Small intestine (tissue), 7 donors: ENCODE data around the gene LIN37. TPM values are rescaled to one million over a fixed set of nuclear protein-coding genes. Genes with fewer than 3 reads are reported as not detected.

Source experiments
- DNase-seq, 2 donors: peaks; one replicate each; pipeline versions ENCODE4 v3.0.0 to v3.0.0-alpha.2; 2013
- FAIRE-seq: peaks from 2 replicates; lab custom pipeline; 2012; peaks lifted over from hg19 to GRCh38; lab: Jason Lieb, UNC
- H3K27ac ChIP-seq, 3 donors: one replicate each; pipeline ENCODE4 v1.5.1; 2013; ENCODE audit warnings: low read length in 2 of 3, mild to moderate bottlenecking in 2 of 3, control low read depth in 1 of 3, inconsistent platforms in 1 of 3, low read depth in 1 of 3, moderate library complexity in 1 of 3
- H3K27me3 ChIP-seq, 3 donors: one replicate each; pipeline ENCODE4 v1.6.1; 2013; ENCODE audit warnings: low read length in 3 of 3, inconsistent platforms in 1 of 3; ENCODE audit not compliant: control insufficient read depth in 3 of 3, insufficient read depth in 3 of 3
- H3K36me3 ChIP-seq, 3 donors: one replicate each; pipeline ENCODE4 v1.6.1; 2013; ENCODE audit warnings: low read length in 3 of 3, inconsistent platforms in 1 of 3, low read depth in 1 of 3, mild to moderate bottlenecking in 1 of 3, moderate library complexity in 1 of 3; ENCODE audit not compliant: control insufficient read depth in 3 of 3, insufficient read depth in 2 of 3
- H3K4me1 ChIP-seq, 3 donors: one replicate each; pipeline ENCODE4 v1.6.1; 2013; ENCODE audit warnings: low read length in 2 of 3, inconsistent platforms in 1 of 3, low read depth in 1 of 3, mild to moderate bottlenecking in 1 of 3, moderate library complexity in 1 of 3; ENCODE audit not compliant: control insufficient read depth in 3 of 3, insufficient read depth in 2 of 3
- H3K4me3 ChIP-seq, 3 donors: one replicate each; pipeline ENCODE4 v1.5.1; 2013; ENCODE audit warnings: low read length in 3 of 3, control low read depth in 1 of 3, inconsistent platforms in 1 of 3, low read depth in 1 of 3, mild to moderate bottlenecking in 1 of 3, moderate library complexity in 1 of 3
- H3K9me3 ChIP-seq, 2 donors: one replicate each; pipeline ENCODE4 v1.6.1; 2013; ENCODE audit warnings: low read depth in 1 of 2, low read length in 1 of 2; ENCODE audit not compliant: control insufficient read depth in 2 of 2, insufficient read depth in 1 of 2
- WGBS, 3 donors: extraction: QIAGEN DNeasy Blood & Tissue Kit; methylation state at CpG; one replicate each; pipeline ENCODE4 v1.1.7; 2013; 5-methylcytosine and 5-hydroxymethylcytosine counted together
- polyA plus RNA-seq, 4 donors: library from polyadenylated mRNA; stranded (reverse) in 3 of 4; unstranded in 1 of 4; fragments of 200-250 nt in 3 of 4; fragments of 120-200 nt in 1 of 4; gene quantifications; one replicate each; pipeline versions ENCODE4 v1.2.1 to v1.2.3, GENCODE V29; 2013
- donor health status: healthy with polysubstance abuse.
- donor health status: control.
- donor health status: control.
- donor health status: Bipolar disorder and iron deficiency.
- donor health status: healthy.

Gene LIN37
- polyA plus RNA-seq, 4 donors: 9.6 to 58.6 (median 26.7) TPM

- DNase-seq: no peak
- Histone ChIP-seq H3K27me3 (peaks cover 0 to 23% (median 8%) of the 10 kb centered on the region in 3 donors), H3K4me1 (no peaks in the 10 kb centered on the region), H3K4me3 (no peak overlapping the region), H3K36me3 (no peaks in the 10 kb centered on the region), H3K27ac (no peak overlapping the region), H3K9me3 (peaks cover 0 to 5% of the 10 kb centered on the region in 2 donors)
- WGBS, 3 donors: 20 to 24% (median 21%) methylated on average over 39 of the region's 39 CpGs
- FAIRE-seq: no peak
Observed at GRCh38 chr19:35796645-35797542, 48.5 kb downstream of the LIN37 start.

GRCh38 chr19:35797663-35798062, 49.3 kb downstream of the LIN37 start:
- Histone ChIP-seq H3K27me3 (peaks cover 0 to 23% (median 8%) of the 10 kb centered on the region in 3 donors), H3K9me3 (peaks cover 0 to 7% of the 10 kb centered on the region in 2 donors), H3K4me1 (no peaks in the 10 kb centered on the region), H3K27ac (no peak overlapping the region), H3K4me3 (no peak overlapping the region), H3K36me3 (no peaks in the 10 kb centered on the region)
- DNase-seq (peak in 1 of 2 donors; percentile 44), FAIRE-seq (no peak)
- 4 to 15% (median 8%) methylated on average over 13 to 15 of the region's 15 CpGs for WGBS, 3 donors

- Histone ChIP-seq H3K27me3 (peaks cover 0 to 15% (median 1%) of the 10 kb centered on the region in 3 donors), H3K36me3 (no peaks in the 10 kb centered on the region), H3K27ac (no peak overlapping the region), H3K9me3 (peaks cover 0 to 7% of the 10 kb centered on the region in 2 donors), H3K4me1 (no peaks in the 10 kb centered on the region), H3K4me3 (no peak overlapping the region)
- WGBS, 3 donors: 58 to 68% (median 63%) methylated on average over 3 of the region's 3 CpGs
- FAIRE-seq (no peak), DNase-seq (no peak)
Observed at GRCh38 chr19:35801828-35802227, 53.5 kb downstream of the LIN37 start.

Other genes starting within 250 kb of the LIN37 start
- 10 to 100 TPM in 1 of 4 donors, 1 to 10 TPM in 2, not detected in 1; 4.7 to 36.9 (median 7.6) TPM for gene DMKN, start 234.9 kb upstream of the LIN37 start, polyA plus RNA-seq
- gene SBSN, start 220.3 kb upstream of the LIN37 start, polyA plus RNA-seq: 1 to 10 TPM in 1 of 4 donors, under 1 TPM in 2, not detected in 1; 0.07 to 1.8 (median 0.54) TPM
- gene GAPDHS, start 215.1 kb upstream of the LIN37 start, polyA plus RNA-seq: not detected
- gene TMEM147, start 202.9 kb upstream of the LIN37 start, polyA plus RNA-seq: 100 to 1,000 TPM in 1 of 4 donors, 10 to 100 TPM in 3; 40.3 to 149 (median 77.5) TPM
- gene ATP4A, start 184.9 kb upstream of the LIN37 start, polyA plus RNA-seq: under 1 TPM in 1 of 4 donors, not detected in 3; 0.36 TPM
- not detected for gene PMIS2, start 162.4 kb upstream of the LIN37 start, polyA plus RNA-seq
- gene HAUS5, start 135.8 kb upstream of the LIN37 start, polyA plus RNA-seq: 10 to 100 TPM in 1 of 4 donors, 1 to 10 TPM in 2, under 1 TPM in 1; 0.67 to 12.6 (median 5.5) TPM
- 10 to 100 TPM; 59.7 to 71.5 (median 64.9) TPM for gene RBM42, start 119.5 kb upstream of the LIN37 start, polyA plus RNA-seq
- 1 to 10 TPM; 2.1 to 7.3 (median 4.2) TPM for gene ETV2, start 106.8 kb upstream of the LIN37 start, polyA plus RNA-seq
- 1,000 to 10,000 TPM in 3 of 4 donors, 100 to 1,000 TPM in 1; 326 to 2,391 (median 1,554) TPM for gene COX6B1, start 100.3 kb upstream of the LIN37 start, polyA plus RNA-seq
- under 1 TPM in 1 of 4 donors, not detected in 3; 0.07 TPM for gene UPK1A, start 82.1 kb upstream of the LIN37 start, polyA plus RNA-seq
- under 1 TPM in 2 of 4 donors, not detected in 2; 0.22 to 0.35 TPM for gene ZBTB32, start 44.0 kb upstream of the LIN37 start, polyA plus RNA-seq
- 10 to 100 TPM; 21.6 to 47.9 (median 26.3) TPM for gene KMT2B, start 30.6 kb upstream of the LIN37 start, polyA plus RNA-seq
- gene IGFLR1, start 6.1 kb upstream of the LIN37 start, polyA plus RNA-seq: 10 to 100 TPM in 3 of 4 donors, 1 to 10 TPM in 1; 4.3 to 17.8 (median 12.1) TPM
- gene U2AF1L4, start 3.2 kb upstream of the LIN37 start, polyA plus RNA-seq: 10 to 100 TPM; 14.6 to 99.7 (median 34.7) TPM
- 10 to 100 TPM; 59.7 to 95.9 (median 70.1) TPM for gene PSENEN, start 2.9 kb upstream of the LIN37 start, polyA plus RNA-seq
- 10 to 100 TPM in 2 of 4 donors, 1 to 10 TPM in 2; 2.0 to 41.7 (median 11.5) TPM for gene HSPB6, start 8.5 kb downstream of the LIN37 start, polyA plus RNA-seq
- 10 to 100 TPM in 2 of 4 donors, 1 to 10 TPM in 2; 1.8 to 15.0 (median 6.2) TPM for gene PROSER3, start 9.6 kb downstream of the LIN37 start, polyA plus RNA-seq
- gene ARHGAP33, start 27.0 kb downstream of the LIN37 start, polyA plus RNA-seq: 10 to 100 TPM in 1 of 4 donors, 1 to 10 TPM in 3; 1.1 to 16.2 (median 5.0) TPM
- under 1 TPM in 2 of 4 donors, not detected in 2; 0.24 to 0.54 TPM for gene PRODH2, start 64.3 kb downstream of the LIN37 start, polyA plus RNA-seq
- gene NPHS1, start 103.9 kb downstream of the LIN37 start, polyA plus RNA-seq: under 1 TPM in 2 of 4 donors, not detected in 2; 0.06 to 0.52 TPM
- under 1 TPM in 2 of 4 donors, not detected in 2; 0.10 to 0.62 TPM for gene KIRREL2, start 108.3 kb downstream of the LIN37 start, polyA plus RNA-seq
- gene APLP1, start 120.0 kb downstream of the LIN37 start, polyA plus RNA-seq: 10 to 100 TPM in 1 of 4 donors, 1 to 10 TPM in 2, not detected in 1; 3.6 to 13.8 (median 4.7) TPM
- 1 to 10 TPM; 5.1 to 7.6 (median 6.4) TPM for gene NFKBID, start 152.0 kb downstream of the LIN37 start, polyA plus RNA-seq
- 10 to 100 TPM in 2 of 4 donors, 1 to 10 TPM in 2; 2.7 to 17.6 (median 11.0) TPM for gene HCST, start 154.0 kb downstream of the LIN37 start, polyA plus RNA-seq
- 100 to 1,000 TPM in 1 of 4 donors, 10 to 100 TPM in 3; 15.9 to 128 (median 63.8) TPM for gene TYROBP, start 159.7 kb downstream of the LIN37 start, polyA plus RNA-seq
- gene LRFN3, start 187.8 kb downstream of the LIN37 start, polyA plus RNA-seq: 10 to 100 TPM in 2 of 4 donors, 1 to 10 TPM in 2; 3.5 to 11.7 (median 8.7) TPM
- gene SDHAF1, start 246.6 kb downstream of the LIN37 start, polyA plus RNA-seq: 10 to 100 TPM; 27.8 to 58.4 (median 36.4) TPM